Stomach smooth muscle (tissue), 2 donors: ENCODE results near the gene EIF6.

Experiments
- H3K27ac ChIP-seq: one replicate; pipeline ENCODE4 v1.7.0; 2013; ENCODE audit warnings: mild to moderate bottlenecking, low read length, inconsistent platforms
- H3K27me3 ChIP-seq, 2 donors: one replicate each; pipeline ENCODE4 v1.7.0; 2013; ENCODE audit warnings: low read length in 2 of 2; ENCODE audit not compliant: insufficient read depth in 2 of 2, control insufficient read depth in 1 of 2
- H3K36me3 ChIP-seq, 2 donors: one replicate each; pipeline ENCODE4 v1.7.0; 2013; ENCODE audit warnings: low read length in 2 of 2; ENCODE audit not compliant: control insufficient read depth in 2 of 2, insufficient read depth in 2 of 2
- H3K4me1 ChIP-seq: one replicate; pipeline ENCODE4 v1.7.0; 2013; ENCODE audit warnings: low read length; ENCODE audit not compliant: control insufficient read depth, insufficient read depth
- H3K4me3 ChIP-seq, 2 donors: one replicate each; pipeline ENCODE4 v1.7.0; 2013; ENCODE audit warnings: low read length in 2 of 2
- H3K9ac ChIP-seq, 2 donors: one replicate each; pipeline ENCODE4 v1.7.0; 2013; ENCODE audit warnings: low read length in 2 of 2, mild to moderate bottlenecking in 1 of 2
- H3K9me3 ChIP-seq, 2 donors: one replicate each; pipeline ENCODE4 v1.7.0; 2013; ENCODE audit warnings: low read length in 2 of 2; ENCODE audit not compliant: control insufficient read depth in 2 of 2
- donor health status: healthy.
- donor health status: Pancreatic carcinoma.

The EIF6 gene

DNA sequence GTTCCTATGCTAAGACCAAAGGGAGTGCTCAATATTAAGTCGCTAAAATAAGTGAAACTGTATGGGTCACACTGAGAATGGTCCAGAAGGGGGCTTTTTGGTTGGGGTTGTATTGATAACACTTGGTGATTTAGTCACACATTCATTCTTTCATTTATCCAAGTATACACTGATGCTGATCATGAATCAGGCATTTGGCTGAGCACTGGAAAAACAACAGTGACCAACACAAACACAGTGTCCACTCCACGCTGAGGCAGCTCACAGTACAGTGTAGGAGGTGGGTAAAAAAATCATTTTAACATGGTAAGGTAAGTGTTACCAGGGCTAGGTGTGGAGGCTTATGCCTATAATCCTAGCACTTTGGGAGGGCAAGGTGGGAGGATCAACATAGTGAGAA lies 16.9 kb upstream of the EIF6 start:
- H3K9me3 ChIP-seq = no peaks in the 10 kb centered on the region
- peaks cover 0 to 10% of the 10 kb centered on the region in 2 donors for H3K36me3 ChIP-seq
- H3K9ac ChIP-seq = no peak overlapping the region
- no peak overlapping the region for H3K4me3 ChIP-seq
- peaks cover 21% of the 10 kb centered on the region for H3K4me1 ChIP-seq
- H3K27ac ChIP-seq = no peak overlapping the region
- no peaks in the 10 kb centered on the region for H3K27me3 ChIP-seq

DNA sequence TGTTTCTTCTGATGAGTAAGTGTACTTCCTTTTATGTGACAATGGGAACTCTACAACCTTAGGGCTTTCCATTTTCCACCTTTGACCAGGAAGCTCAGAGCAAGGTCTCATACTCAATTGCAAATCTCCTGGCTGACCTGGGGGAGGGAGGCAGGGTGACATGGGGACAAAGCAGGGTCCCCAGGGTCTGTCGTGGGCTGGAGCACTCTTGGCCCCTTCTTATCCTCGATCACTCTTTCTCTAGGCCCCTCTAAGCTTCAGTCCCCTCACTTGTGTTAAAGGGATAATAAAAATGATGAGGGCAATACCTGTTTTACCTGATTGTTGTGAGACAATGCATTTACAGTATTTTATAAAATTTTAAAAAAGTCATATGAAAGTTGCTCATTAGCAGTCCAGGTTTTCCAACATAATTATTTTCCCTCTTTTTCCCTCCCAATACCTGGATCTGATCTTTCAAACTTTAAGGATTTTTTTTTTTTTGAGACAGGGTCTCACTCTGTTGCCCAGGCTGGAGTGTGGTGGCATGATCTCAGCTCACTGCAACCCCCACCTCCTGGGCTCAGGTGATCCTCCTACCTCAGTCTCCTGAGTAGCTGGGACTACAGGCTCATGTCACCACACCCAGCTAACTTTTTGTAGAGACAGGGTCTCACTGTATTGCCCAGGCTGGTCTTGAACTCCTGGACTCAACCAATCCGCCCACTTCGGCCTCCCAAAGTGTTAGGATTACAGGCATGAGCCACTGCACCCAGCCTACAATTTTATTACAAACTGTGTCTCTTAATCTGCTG lies 16.1 kb upstream of the EIF6 start:
- no peaks in the 10 kb centered on the region for H3K9me3 ChIP-seq
- H3K4me3 ChIP-seq = no peak overlapping the region
- H3K27ac ChIP-seq = no peak overlapping the region
- no peak overlapping the region for H3K9ac ChIP-seq
- peaks cover 13% of the 10 kb centered on the region for H3K4me1 ChIP-seq
- H3K36me3 ChIP-seq = peaks cover 0 to 6% of the 10 kb centered on the region in 2 donors
- H3K27me3 ChIP-seq = no peaks in the 10 kb centered on the region

DNA sequence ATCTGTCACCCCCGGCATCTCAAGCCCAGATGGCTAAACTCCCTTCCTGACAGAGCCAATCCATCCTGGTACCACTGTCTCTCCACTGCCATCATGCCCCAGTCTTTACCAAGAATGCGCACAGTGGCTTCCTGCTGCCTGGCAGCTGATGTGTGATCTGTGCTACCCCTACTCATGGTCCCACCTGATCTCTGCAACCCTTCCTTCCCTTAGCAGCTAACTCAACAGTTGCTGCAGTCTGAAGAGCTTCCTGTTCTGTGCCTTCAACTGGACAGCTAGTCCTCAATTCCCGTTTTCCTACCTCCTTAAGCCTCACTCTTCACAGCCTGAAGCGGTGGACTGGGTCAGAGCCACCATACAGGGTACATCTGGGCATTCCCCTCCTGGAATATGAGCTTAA lies 15.2 kb upstream of the EIF6 start:
- Histone ChIP-seq H3K4me1 (peaks cover 10% of the 10 kb centered on the region), H3K4me3 (no peak overlapping the region), H3K9ac (no peak overlapping the region), H3K27ac (no peak overlapping the region), H3K27me3 (no peaks in the 10 kb centered on the region), H3K9me3 (no peaks in the 10 kb centered on the region), H3K36me3 (peaks cover 0 to 4% of the 10 kb centered on the region in 2 donors)

DNA sequence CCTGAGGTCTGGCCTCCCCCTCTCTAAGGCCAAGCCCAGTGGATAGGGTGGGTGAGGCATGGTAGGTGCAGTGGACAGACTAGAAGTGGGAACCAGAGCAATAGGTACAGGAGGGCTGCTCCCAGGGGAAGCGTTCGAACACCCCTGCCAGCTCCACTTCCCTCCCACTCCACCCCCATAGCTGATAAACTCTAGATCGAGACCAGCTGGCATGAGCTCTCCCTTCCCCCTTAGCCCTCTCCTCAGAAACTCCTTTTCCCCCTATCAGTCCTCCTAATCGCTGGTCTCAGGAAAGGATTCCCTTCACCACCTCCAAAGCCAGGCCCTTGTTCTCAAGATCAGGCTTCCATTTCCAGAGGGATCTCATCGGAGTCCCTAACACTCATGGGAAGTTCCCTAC lies 13.7 kb upstream of the EIF6 start:
- Histone ChIP-seq H3K27me3 (peaks cover 0 to 3% of the 10 kb centered on the region in 2 donors), H3K9ac (peak overlapping the region in 1 of 2 donors; percentile 21), H3K27ac (no peak overlapping the region), H3K4me3 (no peak overlapping the region), H3K4me1 (peaks cover 4% of the 10 kb centered on the region), H3K36me3 (peaks cover 0 to 2% of the 10 kb centered on the region in 2 donors), H3K9me3 (no peaks in the 10 kb centered on the region)

DNA sequence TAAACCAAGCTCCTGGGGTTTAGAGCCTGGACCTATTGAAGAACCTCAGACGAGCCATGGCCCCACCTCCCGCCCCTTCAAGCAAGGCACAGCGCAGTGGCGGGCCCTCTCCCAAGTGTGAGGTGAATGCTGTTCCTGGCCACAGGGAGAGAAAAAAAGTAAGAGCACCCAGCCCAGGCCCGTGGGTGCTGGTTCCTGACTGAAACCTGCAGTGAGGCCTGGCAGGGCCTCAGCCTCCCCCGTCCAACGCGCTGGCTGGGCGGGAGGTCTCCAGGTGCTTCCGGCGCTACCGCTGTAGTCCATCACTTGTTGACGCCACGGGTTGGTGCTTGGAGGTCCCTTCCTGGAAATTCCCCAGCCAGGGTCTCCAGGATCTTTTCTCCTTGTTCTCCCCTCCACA lies 13.2 kb upstream of the EIF6 start:
- H3K4me3 ChIP-seq = no peak overlapping the region
- H3K36me3 ChIP-seq = no peaks in the 10 kb centered on the region
- H3K9ac ChIP-seq = no peak overlapping the region
- H3K27ac ChIP-seq = no peak overlapping the region
- no peaks in the 10 kb centered on the region for H3K9me3 ChIP-seq
- H3K4me1 ChIP-seq = peaks cover 2% of the 10 kb centered on the region
- H3K27me3 ChIP-seq = peaks cover 2 to 3% of the 10 kb centered on the region in 2 donors

DNA sequence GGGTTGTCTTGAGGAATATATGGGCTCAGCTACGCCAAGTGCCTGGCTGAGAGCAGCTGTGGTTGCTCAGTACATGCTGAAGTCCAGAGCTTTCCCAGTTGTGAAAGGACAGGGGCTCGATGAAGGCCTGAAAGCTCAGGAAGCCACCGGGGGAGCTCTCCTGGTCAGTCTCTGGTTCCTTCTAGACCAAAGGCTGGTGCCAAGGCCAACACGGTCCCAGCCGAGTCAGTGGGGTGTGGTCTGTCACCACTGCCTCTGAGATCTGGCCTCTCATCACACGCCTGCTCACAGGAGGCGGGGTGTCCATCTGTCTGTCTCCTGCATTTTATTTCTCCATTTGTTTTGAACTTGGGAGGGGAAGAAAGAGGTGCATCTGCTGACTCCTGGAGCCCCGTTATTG lies 12.6 kb upstream of the EIF6 start:
- Histone ChIP-seq H3K36me3 (no peaks in the 10 kb centered on the region), H3K27ac (no peak overlapping the region), H3K4me1 (no peaks in the 10 kb centered on the region), H3K9ac (no peak overlapping the region), H3K27me3 (peaks cover 5 to 6% of the 10 kb centered on the region in 2 donors), H3K4me3 (no peak overlapping the region), H3K9me3 (no peaks in the 10 kb centered on the region)

DNA sequence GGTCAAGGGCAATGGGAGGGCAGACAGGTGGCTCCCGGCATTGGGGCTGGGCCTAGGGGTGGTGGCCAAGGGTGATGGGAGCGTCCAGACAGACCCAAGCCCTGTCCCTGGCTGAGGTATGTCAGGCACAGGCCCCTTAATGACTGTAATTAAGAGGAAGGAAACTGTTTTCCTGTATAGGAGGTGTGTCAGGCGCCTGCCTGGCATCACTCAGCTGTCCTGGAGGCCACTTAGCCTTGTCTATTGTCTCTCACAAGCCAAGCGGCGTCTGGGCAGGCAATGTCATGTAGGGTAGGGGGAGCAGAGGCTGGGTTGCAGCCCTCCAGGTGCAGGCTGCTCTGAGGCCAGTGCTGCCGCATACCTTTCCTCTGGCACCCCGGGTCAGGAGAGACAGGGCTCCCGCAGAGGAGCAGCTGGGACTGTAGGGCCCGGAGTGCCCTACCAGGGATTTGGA lies 11.6 kb upstream of the EIF6 start:
- H3K9ac ChIP-seq = no peak overlapping the region
- H3K4me3 ChIP-seq = no peak overlapping the region
- H3K27ac ChIP-seq = no peak overlapping the region
- H3K27me3 ChIP-seq = peaks cover 5 to 8% of the 10 kb centered on the region in 2 donors
- no peaks in the 10 kb centered on the region for H3K36me3 ChIP-seq
- H3K9me3 ChIP-seq = no peaks in the 10 kb centered on the region
- no peaks in the 10 kb centered on the region for H3K4me1 ChIP-seq

DNA sequence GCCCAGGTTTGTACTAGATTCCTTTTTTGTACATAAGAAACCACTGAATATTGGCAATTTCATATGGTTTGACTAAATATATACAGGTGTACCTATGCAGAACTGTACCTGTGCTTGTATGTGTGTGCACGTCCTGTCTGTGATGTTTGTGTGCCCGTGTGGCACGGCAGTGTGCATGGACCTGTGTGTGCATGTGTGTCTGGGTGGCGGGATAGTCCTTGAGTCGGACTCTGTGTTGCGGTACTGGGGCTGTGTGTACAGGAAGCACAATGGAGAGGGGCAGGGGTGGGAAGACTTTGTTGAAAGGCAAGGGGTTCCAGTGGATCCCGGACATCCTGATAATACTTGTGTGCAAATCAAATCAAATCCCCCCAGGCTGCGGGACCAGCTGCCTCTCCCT lies 11.1 kb upstream of the EIF6 start:
- no peak overlapping the region for H3K4me3 ChIP-seq
- H3K27ac ChIP-seq = no peak overlapping the region
- H3K36me3 ChIP-seq = no peaks in the 10 kb centered on the region
- H3K9me3 ChIP-seq = no peaks in the 10 kb centered on the region
- no peaks in the 10 kb centered on the region for H3K4me1 ChIP-seq
- peaks cover 5 to 8% of the 10 kb centered on the region in 2 donors for H3K27me3 ChIP-seq
- no peak overlapping the region for H3K9ac ChIP-seq

DNA sequence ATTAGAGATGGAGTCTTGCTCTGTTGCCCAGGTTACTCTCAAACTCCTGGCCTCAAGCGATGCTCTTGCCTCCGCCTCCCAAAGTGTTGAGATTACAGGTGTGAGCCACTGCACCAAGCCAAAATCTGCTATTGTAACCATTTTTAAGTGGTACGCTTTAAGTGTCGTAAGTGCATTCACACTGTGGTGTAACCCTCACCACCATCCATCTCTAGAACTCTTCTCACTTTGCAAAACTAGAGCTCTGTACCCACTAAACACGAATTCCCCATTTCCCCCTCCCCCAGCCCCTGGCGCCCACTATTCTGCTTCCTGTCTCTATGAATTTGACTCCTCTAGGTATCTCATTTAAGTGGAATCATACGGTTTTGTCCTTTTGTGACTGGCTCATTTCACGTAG lies 10.5 kb upstream of the EIF6 start:
- H3K4me3 ChIP-seq = no peak overlapping the region
- no peaks in the 10 kb centered on the region for H3K9me3 ChIP-seq
- no peaks in the 10 kb centered on the region for H3K4me1 ChIP-seq
- H3K9ac ChIP-seq = no peak overlapping the region
- H3K27ac ChIP-seq = no peak overlapping the region
- H3K36me3 ChIP-seq = no peaks in the 10 kb centered on the region
- peaks cover 5 to 8% of the 10 kb centered on the region in 2 donors for H3K27me3 ChIP-seq

DNA sequence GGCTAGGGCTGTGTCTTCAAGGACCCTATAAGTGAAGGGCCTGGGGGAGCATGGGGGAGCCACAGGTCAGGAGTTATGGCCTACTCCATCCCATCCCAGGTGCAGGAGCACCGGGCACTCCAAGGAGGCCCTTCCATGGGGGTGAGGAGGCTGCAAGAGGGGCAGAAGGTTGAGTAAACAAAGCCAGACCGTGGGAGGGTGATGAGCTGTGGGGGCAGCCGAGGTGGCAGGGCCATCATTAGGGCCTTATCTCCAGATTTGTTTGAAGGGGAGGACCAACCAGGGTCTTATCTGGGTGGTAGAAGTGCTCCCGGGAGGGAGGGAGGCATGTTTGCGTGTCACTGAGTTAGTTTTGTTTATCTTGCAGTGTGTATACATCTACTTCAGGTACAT lies 9.7 kb upstream of the EIF6 start:
- Histone ChIP-seq H3K9ac (no peak overlapping the region), H3K9me3 (no peaks in the 10 kb centered on the region), H3K4me3 (no peak overlapping the region), H3K4me1 (no peaks in the 10 kb centered on the region), H3K36me3 (no peaks in the 10 kb centered on the region), H3K27ac (no peak overlapping the region), H3K27me3 (peaks cover 5 to 8% of the 10 kb centered on the region in 2 donors)
